ENCODE results near the gene VDAC2. TPM values are rescaled to one million over a fixed set of nuclear protein-coding genes. Genes with fewer than 3 reads are reported as not detected.
A peak's percentile ranks its signal among the peaks of the same experiment; 100 is the strongest.

The VDAC2 gene, protein sequence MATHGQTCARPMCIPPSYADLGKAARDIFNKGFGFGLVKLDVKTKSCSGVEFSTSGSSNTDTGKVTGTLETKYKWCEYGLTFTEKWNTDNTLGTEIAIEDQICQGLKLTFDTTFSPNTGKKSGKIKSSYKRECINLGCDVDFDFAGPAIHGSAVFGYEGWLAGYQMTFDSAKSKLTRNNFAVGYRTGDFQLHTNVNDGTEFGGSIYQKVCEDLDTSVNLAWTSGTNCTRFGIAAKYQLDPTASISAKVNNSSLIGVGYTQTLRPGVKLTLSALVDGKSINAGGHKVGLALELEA
- 100 to 1,000 TPM; 193 TPM for total RNA-seq

DNA sequence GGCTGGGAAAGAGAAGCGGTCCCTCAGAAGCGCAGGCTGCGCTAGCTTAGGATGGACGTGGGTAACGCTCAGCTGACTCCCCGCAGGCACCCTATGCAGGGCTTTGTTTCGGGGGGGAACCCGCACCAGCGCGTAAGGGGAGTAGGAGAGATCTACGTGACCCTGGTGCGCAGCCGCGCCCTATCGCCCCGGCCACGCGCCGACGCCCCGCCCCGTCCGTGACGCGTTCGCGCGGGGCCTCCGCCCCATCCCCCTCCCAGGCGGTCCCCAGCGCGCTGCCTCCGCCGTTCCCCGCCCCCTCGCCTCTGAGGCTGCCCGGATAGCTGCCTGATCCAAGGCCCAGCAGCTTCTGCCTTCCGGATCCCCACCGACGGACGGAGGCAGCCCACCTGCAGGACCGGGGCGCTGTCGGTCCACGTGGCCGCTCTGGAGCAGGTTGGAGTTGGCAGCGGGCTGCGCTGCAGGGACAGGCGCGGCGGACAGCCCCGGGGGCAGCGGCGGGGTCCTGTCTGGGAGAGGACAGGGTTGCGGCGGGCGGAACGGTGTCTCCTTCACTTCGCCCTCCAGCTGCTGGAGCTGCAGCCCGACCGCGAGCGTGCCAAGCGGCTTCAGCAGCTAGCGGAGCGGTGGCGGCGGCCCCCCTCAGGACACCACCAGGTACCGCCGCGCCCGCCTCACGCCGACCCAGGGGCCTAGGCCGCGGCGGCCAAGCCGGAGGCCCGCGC is at the start of gene VDAC2:
Gene VDAC2, plus strand, starts transcription at position 515 of the 725 bp plus-strand sequence. CDS start 363 bp downstream, outside the sequence.
- Mint-ChIP-seq H3K27me3 (ENCODE audit: low read depth) (no peaks in the 10 kb centered on the region), H3K4me3 (peak within 1 kb of the TSS; percentile 100), H3K36me3 (ENCODE audit: low read depth) (peaks cover 28% of the 10 kb centered on the region), H3K27ac (peak within 1 kb of the TSS; percentile 99), H3K4me1 (ENCODE audit: low read depth) (peaks cover 42% of the 10 kb centered on the region), H3K9me3 (no peaks in the 10 kb centered on the region)
- peak; percentile 92 for DNase-seq
- CTCF ChIA-PET = interaction anchor here (0.6 to 5.4 kb wide), 7 partner anchors 12 to 100 kb away, joined by 3 to 38 read pairs (median 10); partner anchors contain the start of gene COMTD1
- intact Hi-C loops (cut with micrococcal nuclease) = loop anchor here (1.0 to 2.0 kb wide), 9 partner anchors 20 to 1059 kb away; partner anchors contain the start of genes ADK and KAT6B

DNA sequence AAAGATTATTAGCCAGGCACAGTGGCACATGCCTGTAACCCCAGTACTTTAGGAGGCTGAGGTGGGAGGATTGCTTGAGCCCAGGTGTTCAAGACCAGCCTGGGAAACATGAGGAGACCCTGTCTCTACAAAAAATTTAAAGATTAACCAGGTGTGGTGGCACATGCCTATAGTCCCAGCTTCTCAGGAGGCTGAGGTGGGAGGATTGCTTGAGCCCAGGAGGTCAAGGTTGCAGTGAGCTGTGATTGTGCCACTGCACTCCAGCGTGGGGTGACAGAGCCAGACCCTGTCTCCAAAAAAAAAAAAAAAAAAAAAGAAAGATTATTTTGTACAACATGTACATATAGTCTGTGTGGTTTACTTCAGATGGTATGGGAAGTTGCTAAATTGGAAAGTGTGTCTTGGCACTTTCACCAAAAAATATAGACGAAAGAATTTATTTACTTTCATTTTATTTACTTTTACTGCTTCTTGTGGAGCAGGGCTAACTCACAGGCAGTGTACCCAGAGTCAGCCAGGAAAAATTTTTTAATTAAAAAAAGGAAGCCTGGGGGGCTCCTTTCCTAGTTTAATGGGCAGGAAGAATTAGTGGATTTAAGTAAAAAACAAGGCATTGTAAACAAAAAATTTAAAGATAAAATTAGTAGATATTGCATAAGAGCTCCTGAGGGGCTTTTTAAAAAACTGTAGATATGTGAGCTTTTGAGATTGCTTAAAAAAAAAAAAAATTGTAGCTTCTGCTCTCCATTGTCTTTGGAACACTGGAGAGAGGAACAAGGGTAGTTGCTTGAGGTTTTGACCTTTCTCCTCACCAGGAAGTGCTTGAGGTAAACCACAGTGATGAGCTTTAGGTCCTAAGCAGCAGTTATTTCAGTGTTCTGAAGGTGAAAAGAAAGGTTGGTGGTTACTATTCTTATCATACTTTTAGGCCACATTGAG is 44.6 kb upstream of the VDAC2 start:
- intact Hi-C loops (cut with micrococcal nuclease) = loop anchor here (5.0 kb wide), 1 partner anchor 54 kb away; the partner anchor contains the start of gene SAMD8
- H3K27ac Mint-ChIP-seq = peak overlapping the region; percentile 89
- H3K27me3 Mint-ChIP-seq (ENCODE audit: low read depth) = no peaks in the 10 kb centered on the region
- H3K4me1 Mint-ChIP-seq (ENCODE audit: low read depth) = peaks cover 37% of the 10 kb centered on the region
- no peak overlapping the region for H3K4me3 Mint-ChIP-seq
- DNase-seq = peak; percentile 24
- CTCF ChIA-PET = no interaction called here
- H3K9me3 Mint-ChIP-seq = no peaks in the 10 kb centered on the region
- H3K36me3 Mint-ChIP-seq (ENCODE audit: low read depth) = peaks cover 11% of the 10 kb centered on the region

DNA sequence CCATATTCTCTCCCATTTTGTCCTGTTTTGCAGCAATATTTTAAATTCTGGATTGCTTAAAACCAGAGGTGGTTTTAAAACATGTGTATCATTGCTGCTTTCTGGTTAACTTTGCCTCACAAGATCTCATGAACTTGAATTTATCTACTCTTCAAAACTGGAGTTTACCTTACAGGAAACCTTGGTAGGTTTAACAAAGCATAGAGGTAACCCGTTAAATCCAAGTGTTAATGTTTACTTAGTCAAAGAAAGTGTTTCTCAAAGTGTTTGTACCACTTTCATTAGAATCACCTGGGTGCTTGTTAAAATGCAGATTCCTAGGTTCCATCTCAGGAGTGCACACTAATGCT is 44.0 kb upstream of the VDAC2 start:
- CTCF ChIA-PET = no interaction called here
- peaks cover 33% of the 10 kb centered on the region for H3K4me1 Mint-ChIP-seq (ENCODE audit: low read depth)
- H3K4me3 Mint-ChIP-seq = peak overlapping the region; percentile 3
- peaks cover 11% of the 10 kb centered on the region for H3K36me3 Mint-ChIP-seq (ENCODE audit: low read depth)
- peak overlapping the region; percentile 89 for H3K27ac Mint-ChIP-seq
- intact Hi-C loops (cut with micrococcal nuclease) = loop anchor here (5.0 kb wide), 1 partner anchor 54 kb away; the partner anchor contains the start of gene SAMD8
- H3K27me3 Mint-ChIP-seq (ENCODE audit: low read depth) = no peaks in the 10 kb centered on the region
- DNase-seq = no peak
- no peaks in the 10 kb centered on the region for H3K9me3 Mint-ChIP-seq

DNA sequence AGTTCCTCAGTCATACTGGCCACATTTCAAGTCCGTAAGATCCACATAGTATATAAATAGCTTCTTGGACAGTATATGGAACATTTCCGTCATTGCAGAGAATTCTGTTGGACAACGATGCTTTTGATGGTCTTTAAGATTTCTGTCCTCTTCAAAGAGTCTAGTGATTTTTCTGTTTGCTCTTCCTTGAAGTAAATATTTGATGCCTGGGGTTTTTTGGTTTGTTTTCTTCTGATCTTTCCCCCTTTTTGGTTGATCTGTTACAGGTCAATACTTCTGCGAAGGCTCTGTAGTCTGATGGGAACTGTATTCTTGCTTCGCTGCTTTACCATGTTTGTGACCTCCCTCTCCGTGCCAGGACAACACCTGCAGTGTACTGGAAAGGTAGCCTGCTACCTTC is 42.3 kb upstream of the VDAC2 start:
- CTCF ChIA-PET = interaction anchor here (1.3 kb wide), 2 partner anchors 11 to 43 kb away, joined by 3 read pairs; no protein-coding TSS in a partner anchor
- Mint-ChIP-seq H3K36me3 (ENCODE audit: low read depth) (peaks cover 13% of the 10 kb centered on the region), H3K4me1 (ENCODE audit: low read depth) (peaks cover 32% of the 10 kb centered on the region), H3K4me3 (no peak overlapping the region), H3K27ac (peak overlapping the region; percentile 79), H3K27me3 (ENCODE audit: low read depth) (no peaks in the 10 kb centered on the region), H3K9me3 (no peaks in the 10 kb centered on the region)
- no peak for DNase-seq
- intact Hi-C loops (cut with micrococcal nuclease) = loop anchor here (5.0 kb wide), 1 partner anchor 56 kb away; the partner anchor contains the start of gene SAMD8

DNA sequence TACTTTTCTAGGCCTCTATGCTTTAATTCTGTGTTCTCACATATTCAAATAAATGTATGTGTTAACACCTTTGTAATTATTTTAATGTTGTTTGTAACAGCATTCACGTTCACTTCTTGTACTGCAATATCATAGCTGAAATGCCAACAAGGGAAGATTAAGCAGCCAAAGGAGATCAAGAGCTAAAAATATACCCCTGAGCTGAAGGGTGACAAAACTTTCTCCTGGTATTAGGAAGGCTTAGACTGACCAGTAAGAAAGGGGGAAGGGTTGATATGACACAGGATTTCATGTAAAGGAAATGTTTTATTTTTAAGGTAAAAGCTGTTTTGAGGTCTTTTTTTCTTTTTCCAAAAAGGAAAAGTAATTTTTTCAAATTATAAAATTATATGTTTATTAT is 40.4 kb upstream of the VDAC2 start:
- no peak overlapping the region for H3K27ac Mint-ChIP-seq
- no peak for DNase-seq
- H3K9me3 Mint-ChIP-seq = no peaks in the 10 kb centered on the region
- CTCF ChIA-PET = no interaction called here
- peaks cover 31% of the 10 kb centered on the region for H3K4me1 Mint-ChIP-seq (ENCODE audit: low read depth)
- H3K4me3 Mint-ChIP-seq = no peak overlapping the region
- intact Hi-C loops (cut with micrococcal nuclease) = no loop called here
- peaks cover 14% of the 10 kb centered on the region for H3K36me3 Mint-ChIP-seq (ENCODE audit: low read depth)
- H3K27me3 Mint-ChIP-seq (ENCODE audit: low read depth) = no peaks in the 10 kb centered on the region

DNA sequence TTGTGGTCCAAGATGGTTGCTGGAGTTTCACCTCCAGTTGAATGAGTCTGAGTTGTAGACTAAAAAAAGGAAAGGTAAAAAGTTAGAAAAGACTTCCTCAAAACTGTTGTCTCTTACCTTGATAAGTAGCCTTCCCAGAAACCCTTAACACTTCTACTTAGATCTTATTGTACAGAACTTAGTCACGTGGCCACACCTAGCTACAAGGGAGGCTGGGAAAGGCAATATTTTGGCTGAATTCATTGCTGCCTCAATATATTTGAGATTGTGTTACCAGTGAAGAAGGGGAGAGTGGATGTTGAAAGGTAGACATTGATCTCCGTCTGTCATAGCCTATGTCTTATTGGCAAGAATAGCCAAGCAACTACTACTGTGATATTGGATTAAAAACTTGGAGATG is 35.5 kb upstream of the VDAC2 start:
- intact Hi-C loops (cut with micrococcal nuclease) = no loop called here
- no peak for DNase-seq
- H3K4me1 Mint-ChIP-seq (ENCODE audit: low read depth) = peaks cover 15% of the 10 kb centered on the region
- no peak overlapping the region for H3K4me3 Mint-ChIP-seq
- H3K36me3 Mint-ChIP-seq (ENCODE audit: low read depth) = peaks cover 12% of the 10 kb centered on the region
- H3K27me3 Mint-ChIP-seq (ENCODE audit: low read depth) = no peaks in the 10 kb centered on the region
- peak overlapping the region; percentile 61 for H3K27ac Mint-ChIP-seq
- CTCF ChIA-PET = no interaction called here
- H3K9me3 Mint-ChIP-seq = no peaks in the 10 kb centered on the region

DNA sequence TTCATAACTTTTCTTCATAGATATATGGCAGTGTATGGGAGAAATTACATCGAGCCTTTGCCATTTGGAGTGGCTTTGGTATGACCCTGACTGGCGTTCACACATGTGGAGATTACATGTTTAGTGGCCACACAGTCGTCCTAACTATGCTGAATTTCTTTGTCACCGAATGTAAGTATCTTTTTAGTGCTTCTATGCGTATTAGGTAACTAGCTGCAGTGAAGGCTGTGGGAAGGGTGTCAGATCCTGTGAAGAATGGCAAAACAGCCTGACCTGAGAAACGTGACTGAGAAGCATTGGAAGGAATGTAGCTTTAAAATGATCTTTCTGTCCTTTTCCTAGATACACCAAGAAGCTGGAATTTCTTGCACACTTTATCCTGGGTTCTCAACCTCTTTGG is 34.5 kb upstream of the VDAC2 start:
- DNase-seq = no peak
- CTCF ChIA-PET = no interaction called here
- H3K27ac Mint-ChIP-seq = no peak overlapping the region
- intact Hi-C loops (cut with micrococcal nuclease) = no loop called here
- H3K4me1 Mint-ChIP-seq (ENCODE audit: low read depth) = peaks cover 21% of the 10 kb centered on the region
- H3K4me3 Mint-ChIP-seq = no peak overlapping the region
- peaks cover 12% of the 10 kb centered on the region for H3K36me3 Mint-ChIP-seq (ENCODE audit: low read depth)
- no peaks in the 10 kb centered on the region for H3K9me3 Mint-ChIP-seq
- H3K27me3 Mint-ChIP-seq (ENCODE audit: low read depth) = no peaks in the 10 kb centered on the region

DNA sequence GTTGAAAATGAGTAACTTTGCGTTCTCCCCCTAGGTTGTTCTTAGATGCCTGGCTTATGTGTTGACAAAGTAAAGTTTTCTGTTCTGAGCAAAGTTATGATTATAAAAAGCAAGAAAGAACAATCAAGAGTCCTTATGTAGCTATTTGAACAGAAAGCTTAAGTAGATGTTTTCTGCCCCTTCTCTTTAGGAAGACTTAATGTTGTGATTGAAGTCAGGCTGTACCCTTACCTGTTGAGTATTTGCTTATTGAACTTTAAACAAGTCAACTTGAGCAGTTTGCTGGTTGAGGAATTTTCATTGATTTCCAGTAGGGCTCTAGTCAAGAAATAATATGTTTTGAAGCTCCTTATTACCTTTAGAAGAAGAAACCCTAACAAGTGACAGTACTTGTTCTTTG is 33.9 kb upstream of the VDAC2 start:
- Mint-ChIP-seq H3K27me3 (ENCODE audit: low read depth) (no peaks in the 10 kb centered on the region), H3K9me3 (no peaks in the 10 kb centered on the region), H3K4me3 (no peak overlapping the region), H3K27ac (no peak overlapping the region), H3K4me1 (ENCODE audit: low read depth) (peaks cover 27% of the 10 kb centered on the region), H3K36me3 (ENCODE audit: low read depth) (peaks cover 13% of the 10 kb centered on the region)
- no peak for DNase-seq
- CTCF ChIA-PET = no interaction called here
- intact Hi-C loops (cut with micrococcal nuclease) = no loop called here

DNA sequence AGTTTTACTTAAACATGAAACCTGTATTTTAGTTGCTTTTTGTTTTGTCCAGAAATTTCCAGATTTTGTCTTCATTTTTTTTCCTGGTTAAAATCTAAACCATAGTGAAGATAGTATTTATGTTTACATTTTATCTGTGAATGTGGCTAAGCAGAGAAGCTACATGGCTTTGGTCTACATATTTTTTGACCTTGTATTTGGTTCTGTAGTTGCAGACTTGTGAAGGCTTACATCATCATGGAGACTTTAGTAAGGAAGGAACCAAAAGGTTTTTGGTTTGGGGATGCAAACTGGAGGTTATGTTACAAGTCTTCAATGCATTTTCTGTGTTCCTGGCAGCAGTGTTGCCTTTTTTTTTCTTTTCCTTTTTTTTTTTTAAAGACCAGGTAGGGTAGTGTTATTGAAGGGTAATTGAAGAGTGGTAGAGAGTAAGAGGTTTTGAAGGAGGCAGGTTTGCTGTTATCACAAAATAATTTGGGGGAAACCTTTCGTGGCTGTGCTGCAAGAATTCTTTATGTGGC is 30.9 kb upstream of the VDAC2 start:
- H3K27ac Mint-ChIP-seq = peak overlapping the region; percentile 59
- peaks cover 26% of the 10 kb centered on the region for H3K4me1 Mint-ChIP-seq (ENCODE audit: low read depth)
- no peak for DNase-seq
- no peak overlapping the region for H3K4me3 Mint-ChIP-seq
- no peaks in the 10 kb centered on the region for H3K9me3 Mint-ChIP-seq
- H3K27me3 Mint-ChIP-seq (ENCODE audit: low read depth) = no peaks in the 10 kb centered on the region
- H3K36me3 Mint-ChIP-seq (ENCODE audit: low read depth) = peaks cover 9% of the 10 kb centered on the region
- CTCF ChIA-PET = interaction anchor here (0.8 to 1.5 kb wide), 3 partner anchors 8 to 56 kb away, joined by 3 to 9 read pairs (median 3); partner anchors contain the start of gene COMTD1
- intact Hi-C loops (cut with micrococcal nuclease) = loop anchor here (2.0 kb wide), 1 partner anchor 65 kb away; no protein-coding TSS in a partner anchor

DNA sequence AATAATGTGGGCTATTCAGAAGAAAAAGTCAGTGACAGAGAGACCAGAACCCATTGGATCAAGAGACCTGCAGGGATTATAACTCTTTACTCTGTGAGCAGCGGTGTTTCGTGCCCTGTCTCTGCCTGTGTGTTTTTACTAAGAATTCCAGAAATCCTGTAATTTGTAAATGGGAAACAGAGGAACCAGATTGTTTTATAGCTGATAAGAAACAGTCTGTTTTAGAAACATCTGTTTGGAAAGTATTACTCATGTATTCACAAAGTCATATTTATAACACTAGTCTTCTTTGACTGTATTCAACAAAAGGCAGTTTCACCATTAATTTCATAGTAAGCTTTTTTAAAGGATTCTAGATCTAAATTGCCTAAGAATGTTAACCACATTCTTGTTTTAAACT is 30.0 kb upstream of the VDAC2 start:
- Mint-ChIP-seq H3K9me3 (no peaks in the 10 kb centered on the region), H3K27me3 (ENCODE audit: low read depth) (no peaks in the 10 kb centered on the region), H3K27ac (no peak overlapping the region), H3K4me3 (no peak overlapping the region), H3K36me3 (ENCODE audit: low read depth) (peaks cover 9% of the 10 kb centered on the region), H3K4me1 (ENCODE audit: low read depth) (peaks cover 22% of the 10 kb centered on the region)
- CTCF ChIA-PET = interaction anchor here (1.1 to 1.3 kb wide), 3 partner anchors 54 to 161 kb away, joined by 3 read pairs; partner anchors contain the start of gene COMTD1
- no peak for DNase-seq
- intact Hi-C loops (cut with micrococcal nuclease) = loop anchor here (2.0 kb wide), 1 partner anchor 66 kb away; no protein-coding TSS in a partner anchor

DNA sequence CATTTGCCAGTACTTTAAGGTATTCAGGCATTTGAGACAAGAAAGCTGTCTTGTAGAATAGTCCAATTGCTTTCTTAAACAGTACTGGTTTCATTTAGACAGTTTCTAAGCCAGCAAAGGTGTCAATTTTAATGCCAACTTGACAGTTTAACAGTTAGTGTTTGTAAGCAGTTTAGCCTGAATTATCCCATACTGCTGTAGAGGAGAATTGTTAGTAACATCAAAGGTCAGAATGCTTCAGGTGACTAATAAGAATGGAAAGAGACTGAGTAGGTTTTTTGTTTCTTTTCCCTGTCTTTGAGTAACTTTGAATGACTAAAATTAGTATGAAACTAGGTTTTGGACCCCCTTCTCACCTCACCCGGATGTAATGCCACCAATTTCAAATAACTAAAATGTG is 29.5 kb upstream of the VDAC2 start:
- no peaks in the 10 kb centered on the region for H3K27me3 Mint-ChIP-seq (ENCODE audit: low read depth)
- intact Hi-C loops (cut with micrococcal nuclease) = loop anchor here (2.0 kb wide), 1 partner anchor 66 kb away; no protein-coding TSS in a partner anchor
- H3K9me3 Mint-ChIP-seq = no peaks in the 10 kb centered on the region
- CTCF ChIA-PET = interaction anchor here (1.1 to 1.3 kb wide), 3 partner anchors 54 to 161 kb away, joined by 3 read pairs; partner anchors contain the start of gene COMTD1
- H3K4me1 Mint-ChIP-seq (ENCODE audit: low read depth) = peaks cover 22% of the 10 kb centered on the region
- peaks cover 8% of the 10 kb centered on the region for H3K36me3 Mint-ChIP-seq (ENCODE audit: low read depth)
- DNase-seq = no peak
- no peak overlapping the region for H3K4me3 Mint-ChIP-seq
- H3K27ac Mint-ChIP-seq = no peak overlapping the region
